Thyroid gland (tissue), 4 donors: ENCODE data around the gene DUSP22. TPM values are rescaled to one million over a fixed set of nuclear protein-coding genes. Genes with fewer than 3 reads are reported as not detected.

Experiments used
- DNase-seq, 2 donors: peaks; one replicate each; pipeline ENCODE4 v3.0.0-alpha.2; 2019
- H3K27ac ChIP-seq, 3 donors: fragments of 200-600 bp; sonication (generic); 1 replicate in 2 of 3; 2 replicates in 1 of 3; pipeline ENCODE4 v1.5.1; 2016 to 2019; ENCODE audit warnings: mild to moderate bottlenecking in 1 of 3, moderate library complexity in 1 of 3
- H3K27me3 ChIP-seq: fragments of 200-600 bp; sonication (generic); one replicate; pipeline ENCODE4 v1.5.1; 2019
- H3K36me3 ChIP-seq, 2 donors: fragments of 200-600 bp; sonication (generic); one replicate each; pipeline ENCODE4 v1.5.1; 2016 to 2019
- H3K4me1 ChIP-seq, 2 donors: fragments of 200-600 bp; sonication (generic); one replicate each; pipeline ENCODE4 v1.5.1; 2017 to 2019
- H3K4me3 ChIP-seq, 3 donors: fragments of 200-600 bp; sonication (generic); replicated peaks in 1 of 3; 1 replicate in 2 of 3; 2 replicates in 1 of 3; pipeline ENCODE4 v1.5.1; 2016; ENCODE audit warnings: mild to moderate bottlenecking in 1 of 3
- H3K9me3 ChIP-seq: fragments of 200-600 bp; sonication (generic); one replicate; pipeline ENCODE4 v1.5.1; 2017
- POLR2A ChIP-seq, 2 donors: fragments of 450-650 bp; IDR thresholded peaks; one replicate each; pipeline ENCODE4 v1.6.1; 2017; ENCODE audit warnings: antibody characterized with exemption in 2 of 2, mild to moderate bottlenecking in 2 of 2, moderate library complexity in 1 of 2
- WGBS, 2 donors: methylation state at CpG; one replicate each; pipeline ENCODE4 v1.1.5; 2017; 5-methylcytosine and 5-hydroxymethylcytosine counted together
- intact Hi-C: fragments of 100-400 bp; cut with DNase I; formaldehyde crosslinking; loops from one replicate; pipeline ENCODE4 v1.15.1; 2023
- total RNA-seq, 4 donors: library from RNA; depleted of rRNA; stranded (reverse); fragments of >200 nt; gene quantifications; one replicate each; pipeline ENCODE4 v1.2.3, GENCODE V29; 2016
- TF ChIP-seq, protein P1 (sequence below), 6 experiments: fragments of 200-600 bp in 3 of 6; fragments of 450-650 bp in 3 of 6; sonication (generic) in 3 of 6; IDR thresholded peaks; one replicate each; pipeline ENCODE4 v1.5.1; 2016 to 2019; ENCODE audit warnings: antibody characterized with exemption in 6 of 6, mild to moderate bottlenecking in 2 of 6, inconsistent platforms in 1 of 6, moderate library complexity in 1 of 6

Gene DUSP22
- total RNA-seq, 4 donors from 2014 or later = 40.4 to 68.8 (median 59.4) TPM

DNA sequence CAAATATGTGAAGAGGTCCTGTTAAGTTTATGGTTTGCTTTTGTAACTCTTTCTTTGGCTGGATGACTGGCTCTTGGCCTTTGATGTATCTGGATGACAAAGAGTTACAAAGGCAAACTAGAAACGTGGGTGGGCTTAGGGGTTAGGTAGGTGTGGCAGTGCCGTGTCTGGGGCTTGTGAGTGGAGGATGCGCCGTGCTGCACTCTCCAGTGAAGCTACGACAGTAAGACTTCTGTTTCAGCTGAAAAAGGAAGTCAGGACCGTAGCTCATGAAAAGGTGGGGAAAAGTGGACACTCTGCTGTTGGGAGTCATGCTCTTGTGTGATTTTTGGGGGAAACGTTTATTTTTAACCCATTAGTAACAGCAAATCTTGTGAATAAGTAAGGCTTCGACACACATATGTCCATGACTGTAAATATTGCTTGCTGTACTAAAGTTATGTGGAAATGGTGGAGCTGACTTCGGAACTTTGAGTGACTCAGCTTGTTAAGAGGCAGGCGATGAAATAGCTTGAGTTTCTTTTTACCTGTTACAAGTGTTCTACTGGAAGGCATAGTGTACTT lies 45.6 kb downstream of the DUSP22 start:
- 64 to 65% methylated on average over 10 of the region's 10 CpGs for WGBS, 2 donors
- intact Hi-C loops = no loop called here

GRCh38 chr6:338815-339262 lies 46.6 kb downstream of the DUSP22 start:
- Histone ChIP-seq H3K27me3 (no peaks in the 10 kb centered on the region), H3K36me3 (no peaks in the 10 kb centered on the region), H3K9me3 (no peaks in the 10 kb centered on the region), H3K4me3 (no peak overlapping the region), H3K4me1 (peaks cover 0 to 9% of the 10 kb centered on the region in 2 donors), H3K27ac (no peak overlapping the region)
- intact Hi-C loops = no loop called here
- no peak for TF ChIP-seq POLR2A (IDR thresholded peaks at IDR 0.05)
- TF ChIP-seq, protein P1, sequence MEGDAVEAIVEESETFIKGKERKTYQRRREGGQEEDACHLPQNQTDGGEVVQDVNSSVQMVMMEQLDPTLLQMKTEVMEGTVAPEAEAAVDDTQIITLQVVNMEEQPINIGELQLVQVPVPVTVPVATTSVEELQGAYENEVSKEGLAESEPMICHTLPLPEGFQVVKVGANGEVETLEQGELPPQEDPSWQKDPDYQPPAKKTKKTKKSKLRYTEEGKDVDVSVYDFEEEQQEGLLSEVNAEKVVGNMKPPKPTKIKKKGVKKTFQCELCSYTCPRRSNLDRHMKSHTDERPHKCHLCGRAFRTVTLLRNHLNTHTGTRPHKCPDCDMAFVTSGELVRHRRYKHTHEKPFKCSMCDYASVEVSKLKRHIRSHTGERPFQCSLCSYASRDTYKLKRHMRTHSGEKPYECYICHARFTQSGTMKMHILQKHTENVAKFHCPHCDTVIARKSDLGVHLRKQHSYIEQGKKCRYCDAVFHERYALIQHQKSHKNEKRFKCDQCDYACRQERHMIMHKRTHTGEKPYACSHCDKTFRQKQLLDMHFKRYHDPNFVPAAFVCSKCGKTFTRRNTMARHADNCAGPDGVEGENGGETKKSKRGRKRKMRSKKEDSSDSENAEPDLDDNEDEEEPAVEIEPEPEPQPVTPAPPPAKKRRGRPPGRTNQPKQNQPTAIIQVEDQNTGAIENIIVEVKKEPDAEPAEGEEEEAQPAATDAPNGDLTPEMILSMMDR (IDR thresholded peaks at IDR 0.05) = no peak
- no peak for DNase-seq
- 69 to 78% methylated on average over 4 of the region's 4 CpGs for WGBS, 2 donors

More for the DNA sequence above, 45.6 kb downstream of the DUSP22 start:
- Histone ChIP-seq H3K4me1 (peaks cover 0 to 12% of the 10 kb centered on the region in 2 donors), H3K36me3 (no peaks in the 10 kb centered on the region), H3K4me3 (no peak overlapping the region), H3K27me3 (no peaks in the 10 kb centered on the region), H3K27ac (no peak overlapping the region), H3K9me3 (no peaks in the 10 kb centered on the region)
- TF ChIP-seq, protein P1 (IDR thresholded peaks at IDR 0.05) = no peak
- no peak for TF ChIP-seq POLR2A (IDR thresholded peaks at IDR 0.05)
- no peak for DNase-seq

DNA sequence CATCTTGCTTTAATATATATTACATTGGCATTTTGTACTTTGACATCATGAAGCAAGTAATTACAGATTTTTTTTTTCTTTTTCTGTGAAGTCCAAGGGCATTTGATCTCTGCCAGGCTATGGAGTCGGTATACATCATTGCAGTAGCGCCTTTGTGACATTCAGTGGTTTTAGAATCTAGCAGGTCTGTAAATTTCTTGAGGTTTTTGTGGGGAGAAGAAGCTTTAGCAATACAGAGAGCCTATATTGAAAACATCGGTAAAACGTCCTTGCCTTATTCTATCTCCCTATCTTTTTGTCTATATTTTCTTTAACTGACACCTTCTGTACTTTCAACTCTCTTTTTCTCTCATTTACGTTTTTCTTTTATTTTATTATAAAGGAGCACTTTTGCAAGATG lies 47.2 kb downstream of the DUSP22 start:
- no peak for TF ChIP-seq POLR2A (IDR thresholded peaks at IDR 0.05)
- TF ChIP-seq, protein P1 (IDR thresholded peaks at IDR 0.05) = no peak
- 72% methylated on average over 5 of the region's 5 CpGs for WGBS, 2 donors
- Histone ChIP-seq H3K27me3 (no peaks in the 10 kb centered on the region), H3K36me3 (no peaks in the 10 kb centered on the region), H3K4me1 (peaks cover 0 to 9% of the 10 kb centered on the region in 2 donors), H3K4me3 (no peak overlapping the region), H3K9me3 (no peaks in the 10 kb centered on the region), H3K27ac (no peak overlapping the region)
- DNase-seq = no peak
- intact Hi-C loops = no loop called here

- Histone ChIP-seq H3K4me1 (peaks cover 0 to 9% of the 10 kb centered on the region in 2 donors), H3K9me3 (no peaks in the 10 kb centered on the region), H3K27me3 (no peaks in the 10 kb centered on the region), H3K4me3 (no peak overlapping the region), H3K27ac (no peak overlapping the region), H3K36me3 (no peaks in the 10 kb centered on the region)
- TF ChIP-seq, protein P1 (IDR thresholded peaks at IDR 0.05) = no peak
- TF ChIP-seq POLR2A (IDR thresholded peaks at IDR 0.05) = no peak
- whole genome bisulfite sequencing, 2 donors = 78 to 83% methylated on average over 6 of the region's 6 CpGs
- intact Hi-C loops = no loop called here
- DNase-seq = no peak
Observed at GRCh38 chr6:340186-340955, 48.1 kb downstream of the DUSP22 start.
